ENCODE data around the gene PRR35.

The PRR35 gene

DNA sequence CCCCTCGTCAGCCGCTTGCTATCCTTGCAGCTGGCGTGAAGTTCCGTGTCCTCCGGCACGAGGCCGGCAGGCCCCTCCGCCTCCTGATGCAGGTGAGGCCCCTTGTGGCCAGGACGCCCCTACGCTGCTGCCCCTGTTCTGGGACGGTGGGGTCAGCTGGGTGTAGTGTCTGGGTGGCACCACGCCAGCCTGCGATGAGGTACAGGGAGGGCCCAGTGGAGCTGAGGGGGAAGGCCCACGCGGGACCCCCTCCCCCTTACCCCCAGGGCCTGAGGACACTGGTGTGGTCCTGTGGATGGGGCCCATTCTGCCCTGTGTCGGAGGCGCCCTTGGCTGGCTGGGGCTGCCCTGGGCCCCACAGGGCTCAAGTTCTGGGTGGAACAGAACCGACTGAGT, 22.0 kb downstream of the PRR35 start:
- no peak for DNase-seq

DNA sequence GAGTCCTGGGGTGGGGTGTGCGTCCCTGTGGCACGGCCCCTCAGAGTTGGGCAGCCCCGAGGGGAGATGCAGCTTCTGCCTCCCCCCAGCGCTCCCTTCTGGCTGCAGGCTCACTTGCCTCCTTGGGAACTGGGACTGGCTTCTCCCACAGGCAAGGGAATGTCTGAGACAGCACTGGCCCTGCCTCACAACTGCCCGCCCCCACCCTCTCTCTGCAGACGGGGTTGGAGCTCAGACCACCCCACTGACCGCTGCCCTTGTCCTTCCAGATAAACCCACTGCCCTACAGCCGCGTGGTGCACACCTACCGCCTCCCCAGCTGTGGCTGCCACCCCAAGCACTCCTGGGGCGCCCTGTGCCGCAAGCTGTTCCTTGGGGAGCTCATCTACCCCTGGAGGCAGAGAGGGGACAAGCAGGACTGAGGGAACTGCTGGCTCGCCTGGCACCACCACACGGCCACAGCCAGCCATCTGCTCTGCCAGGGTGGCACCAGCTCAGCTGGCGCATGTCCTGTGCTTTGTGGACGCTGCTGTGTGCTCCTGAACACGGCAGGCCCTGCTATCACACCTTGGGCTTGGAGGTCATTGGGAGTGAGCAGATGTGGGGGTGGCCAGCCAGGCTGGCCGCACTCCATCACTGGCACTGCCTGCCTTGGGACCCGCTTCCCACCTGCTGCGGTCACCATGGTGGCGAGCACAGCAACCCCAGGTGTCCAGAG, 22.6 kb downstream of the PRR35 start:
- DNase-seq: no peak

DNA sequence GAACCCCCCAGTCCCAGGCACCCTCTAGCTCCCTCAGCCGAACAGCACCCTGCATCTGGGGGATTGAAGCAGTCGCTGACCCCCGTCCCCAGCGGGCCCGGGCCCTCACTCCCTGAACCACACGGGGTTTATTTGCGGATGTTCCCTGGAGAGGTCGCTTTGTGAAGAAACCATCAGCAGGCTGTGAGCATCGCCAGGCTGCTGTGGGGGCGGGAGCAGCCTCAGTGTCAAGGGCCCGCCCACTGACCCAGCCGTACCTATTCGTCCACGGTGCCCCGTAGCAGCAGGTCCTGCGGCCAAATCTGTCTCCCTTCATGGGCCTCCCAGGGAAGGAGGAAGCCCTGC, 23.2 kb downstream of the PRR35 start:
- DNase-seq: no peak

GRCh38 chr16:583815-584591, 23.8 kb downstream of the PRR35 start:
- DNase-seq: no peak

GRCh38 chr16:585351-585750, 25.2 kb downstream of the PRR35 start:
- no peak for DNase-seq

DNA sequence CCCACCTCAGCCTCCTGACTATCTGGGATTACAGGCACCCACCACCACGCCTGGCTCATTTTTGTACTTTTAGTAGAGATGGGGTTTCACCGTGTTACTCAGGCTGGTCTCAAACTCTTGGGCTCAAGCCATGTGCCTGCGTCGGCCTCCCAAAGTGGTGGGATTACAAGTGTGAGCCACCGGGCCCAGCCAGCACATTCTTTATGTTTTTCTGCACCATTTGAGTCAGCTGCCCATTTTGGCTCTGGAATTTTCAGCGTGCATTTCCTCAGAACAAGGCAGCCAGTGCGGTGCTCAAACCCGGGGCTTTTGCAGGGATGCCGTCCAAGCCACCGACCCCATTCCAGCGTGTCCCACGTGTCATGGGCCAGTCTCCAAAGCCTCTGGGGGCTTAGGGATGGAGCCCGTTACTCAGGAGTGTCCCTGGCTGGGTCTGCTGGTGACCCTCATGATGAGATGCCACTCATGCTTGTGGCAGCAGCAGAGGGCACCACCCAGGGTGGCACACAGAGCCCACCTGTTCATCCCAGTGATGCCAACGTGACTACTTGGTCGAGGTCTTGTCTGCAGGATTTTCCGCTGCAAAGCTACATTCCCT, 26.0 kb downstream of the PRR35 start:
- DNase-seq: no peak

DNA sequence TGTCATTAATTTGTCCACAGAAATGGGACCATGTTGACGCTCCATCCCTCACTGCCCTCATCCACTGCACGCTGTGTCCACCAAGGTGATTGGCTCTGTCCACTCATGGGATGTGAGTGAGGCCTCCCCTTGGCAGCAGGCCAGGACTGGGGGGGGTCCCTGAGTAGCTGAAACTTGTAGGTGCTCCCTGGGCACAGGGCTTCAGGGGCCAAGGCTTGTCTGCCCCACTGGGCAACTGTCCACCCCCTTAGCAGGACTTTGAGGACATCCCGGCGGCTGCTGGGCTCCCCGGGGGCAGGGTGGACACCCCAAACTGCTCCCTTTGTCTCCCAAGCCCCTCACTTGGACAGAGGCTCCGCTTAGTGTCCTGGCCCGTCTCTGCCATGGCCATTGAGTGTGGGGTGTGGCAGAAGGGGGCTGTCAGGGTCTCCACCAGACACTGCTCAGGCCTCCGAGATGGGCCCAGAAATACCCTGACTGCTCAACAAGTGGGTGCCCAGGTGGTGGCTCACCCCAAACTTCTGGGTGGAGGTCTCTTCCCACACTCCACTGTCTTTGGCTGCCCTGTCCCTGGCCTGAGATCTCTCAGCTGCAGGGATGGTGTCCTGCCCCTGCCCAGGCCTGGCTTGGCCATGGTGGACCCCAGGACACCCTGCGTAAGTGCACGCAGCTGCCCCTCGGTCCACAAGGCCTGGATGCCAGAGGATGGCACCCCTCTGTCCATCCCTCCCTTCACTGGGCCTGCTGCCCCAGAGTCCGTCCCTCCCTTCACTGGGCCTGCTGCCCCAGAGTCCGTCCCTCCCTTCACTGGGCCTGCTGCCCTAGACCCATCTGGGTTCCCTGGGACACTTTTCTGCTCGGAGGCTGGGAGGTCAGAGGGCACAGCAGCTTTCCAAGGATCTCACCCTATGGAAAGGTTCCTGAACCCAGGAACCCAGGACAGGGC, 26.7 kb downstream of the PRR35 start:
- no peak for DNase-seq

DNA sequence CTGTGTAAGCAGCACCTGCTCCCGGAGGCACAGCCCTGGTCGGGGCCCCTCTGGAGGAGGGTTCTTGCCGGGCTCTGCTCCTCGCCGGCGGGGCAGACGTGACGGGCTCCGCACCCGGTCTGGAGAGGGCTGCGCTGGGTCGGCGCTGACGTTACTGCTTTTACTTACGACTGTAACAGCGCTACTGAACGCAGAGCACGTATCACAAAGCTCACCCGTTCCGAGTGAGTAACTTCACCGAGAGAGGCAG, 28.4 kb downstream of the PRR35 start:
- DNase-seq: no peak

DNA sequence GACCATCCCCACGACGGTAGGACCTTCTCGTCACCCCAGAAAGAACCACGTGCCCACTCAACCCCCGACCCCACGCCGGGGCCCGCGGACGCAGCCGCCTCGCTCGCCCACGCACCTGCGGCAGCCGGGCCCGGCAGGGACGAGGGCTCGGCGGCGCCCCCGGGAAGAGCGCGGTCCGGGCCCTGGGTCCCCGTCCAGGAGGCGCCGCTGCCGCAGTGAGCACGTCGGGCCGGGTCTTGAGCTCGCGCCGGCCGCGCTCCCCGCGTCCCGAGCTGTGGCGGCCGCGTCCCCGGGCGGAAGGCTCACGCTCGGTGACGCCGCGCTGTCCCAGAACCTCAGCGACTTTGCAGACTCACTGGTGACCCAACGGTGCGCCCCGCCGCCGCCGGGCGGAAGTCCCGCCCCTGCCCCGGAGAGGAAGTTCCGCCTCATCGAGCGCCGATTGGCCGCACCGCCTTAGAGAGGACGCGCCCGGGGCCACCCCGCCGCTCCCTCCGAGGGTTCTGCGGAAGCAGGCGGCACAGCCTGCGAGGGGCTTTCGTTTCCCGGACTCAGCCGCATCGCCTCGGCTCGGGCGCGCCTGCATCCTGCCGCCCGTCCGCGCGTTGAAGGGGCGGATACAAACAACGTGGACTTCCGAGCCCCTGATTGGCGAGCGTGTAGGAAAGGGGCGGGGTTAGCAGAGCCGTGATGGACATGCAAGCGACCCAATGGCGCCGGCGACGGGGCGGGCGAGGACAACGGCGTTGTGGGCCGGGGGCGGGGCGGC, 28.9 kb downstream of the PRR35 start:
- peak; percentile 98 for DNase-seq

DNA sequence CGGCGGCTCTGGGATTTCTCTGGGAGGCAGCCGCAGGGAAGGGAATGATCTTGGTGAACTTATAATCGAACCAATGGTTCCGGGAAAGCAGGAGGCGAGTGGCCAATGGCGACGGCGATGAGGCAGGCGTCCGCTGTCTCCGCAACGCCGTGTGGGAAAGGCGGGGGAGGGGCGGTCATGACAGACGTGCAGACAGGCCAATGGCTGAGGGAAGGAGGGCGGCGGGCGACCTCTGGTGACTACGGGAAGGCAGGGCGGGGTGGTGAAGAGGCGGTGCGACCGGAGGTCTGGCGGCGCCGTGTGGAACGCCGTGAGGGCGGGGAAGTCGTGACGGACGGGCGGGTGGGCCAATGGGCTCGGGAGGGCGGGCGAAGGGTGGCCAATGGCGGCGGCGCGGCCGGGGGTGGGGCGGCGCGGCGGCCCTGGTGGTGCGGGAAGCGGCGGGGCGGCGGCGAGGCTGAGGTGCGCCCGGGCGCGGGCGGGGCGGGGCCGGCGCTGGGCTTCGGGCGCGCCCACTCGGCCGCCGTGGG, 29.5 kb downstream of the PRR35 start, which contains the start of gene RAB40C:
Gene RAB40C, plus strand, starts transcription at position 409 of the 530 bp plus-strand sequence. CDS start 226 bp downstream, outside the sequence.
- peak; percentile 98 for DNase-seq

GRCh38 chr16:590188-590814, 30.1 kb downstream of the PRR35 start:
- no peak for DNase-seq

- DNase-seq: no peak
Observed at GRCh38 chr16:590815-591200, 30.6 kb downstream of the PRR35 start.

- no peak for DNase-seq
Observed at GRCh38 chr16:591231-591630, 31.0 kb downstream of the PRR35 start.

DNA sequence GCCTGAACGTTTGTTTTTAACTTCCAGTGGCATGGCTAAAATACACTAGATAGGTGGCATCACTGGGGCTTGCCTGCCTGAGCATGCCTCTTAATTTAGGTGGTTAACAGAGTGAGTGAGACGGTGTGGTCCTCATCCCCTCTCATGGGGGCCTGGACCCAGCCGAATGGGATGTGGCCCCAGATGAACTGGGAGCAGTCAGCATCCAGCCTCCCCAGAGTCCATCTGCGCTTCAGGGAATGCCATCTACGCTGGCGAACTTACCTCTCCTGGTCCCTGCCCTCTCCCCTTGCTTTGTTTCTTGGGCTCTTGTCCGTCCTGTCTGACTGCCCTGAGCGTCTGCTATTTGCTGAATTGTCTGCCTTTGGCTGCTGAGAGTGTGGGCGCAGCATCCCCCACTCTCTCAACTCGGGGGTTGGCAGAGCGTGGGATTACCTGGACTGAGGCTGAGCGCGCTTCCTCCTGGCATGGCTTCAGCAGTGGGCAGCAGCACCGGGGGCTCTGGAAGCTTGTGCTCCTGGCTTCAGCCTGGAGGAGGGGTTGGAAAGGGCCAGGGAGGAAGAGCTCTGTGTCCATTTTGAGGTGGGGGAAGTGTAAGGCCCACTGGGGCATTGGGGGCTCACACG, 31.8 kb downstream of the PRR35 start:
- no peak for DNase-seq

DNA sequence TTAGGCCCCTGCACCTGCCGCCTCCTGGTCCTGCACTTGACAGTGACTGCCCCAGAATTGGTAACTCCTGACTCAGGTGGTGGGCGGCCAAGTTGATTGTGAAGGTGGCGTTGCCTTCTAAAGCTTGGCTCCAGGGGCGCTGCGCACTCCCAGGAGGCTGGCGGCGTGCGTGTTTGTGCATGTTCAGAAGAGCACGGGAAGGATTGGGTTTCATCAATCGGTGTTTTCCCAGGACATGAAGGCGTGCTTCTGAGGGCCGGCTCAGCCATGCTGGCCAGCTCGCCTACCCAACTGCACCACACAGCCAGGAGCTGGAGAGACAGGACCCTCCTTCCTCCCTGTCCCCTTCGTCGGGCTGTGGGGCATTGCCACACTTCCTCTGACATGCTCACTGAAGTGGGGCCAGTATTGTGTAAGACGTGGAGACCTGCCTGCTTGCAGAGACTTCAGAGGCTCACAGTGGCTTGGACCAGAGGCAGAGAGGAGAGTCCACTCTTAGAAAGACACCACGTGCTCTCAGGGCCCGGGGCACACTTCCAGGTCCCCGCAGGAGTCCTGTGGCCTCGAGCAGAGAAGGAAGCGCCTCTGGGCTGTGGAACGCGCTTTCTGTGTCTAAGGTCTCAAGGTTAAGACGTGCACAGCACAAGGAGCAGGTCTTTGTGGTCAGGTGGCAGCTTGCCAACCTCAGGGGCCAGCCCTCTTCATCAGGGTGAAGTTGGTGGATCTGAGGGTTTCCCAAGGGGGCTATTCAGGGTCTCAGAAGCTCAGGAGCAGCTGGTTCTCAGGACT, 32.5 kb downstream of the PRR35 start:
- DNase-seq: no peak

DNA sequence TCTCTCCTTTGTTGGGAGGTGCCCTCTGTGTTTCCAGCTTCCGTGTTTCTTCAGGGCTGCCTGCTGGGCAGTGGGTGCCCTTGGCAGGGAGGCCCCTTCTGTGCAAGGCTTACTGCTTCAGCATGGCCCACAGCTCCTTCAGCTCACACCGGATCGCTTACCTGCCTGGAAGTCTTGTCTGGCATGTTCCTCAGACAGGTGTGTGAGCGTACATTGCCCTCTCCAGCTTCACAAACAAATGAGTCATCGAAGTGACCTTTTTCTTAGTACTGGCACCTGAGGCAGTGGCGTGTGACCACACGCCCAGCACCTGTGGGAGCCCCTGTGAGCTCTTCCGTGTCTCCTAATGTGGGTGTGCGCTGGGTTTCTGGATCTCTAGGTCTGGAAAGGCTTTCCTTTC, 33.2 kb downstream of the PRR35 start:
- no peak for DNase-seq

DNA sequence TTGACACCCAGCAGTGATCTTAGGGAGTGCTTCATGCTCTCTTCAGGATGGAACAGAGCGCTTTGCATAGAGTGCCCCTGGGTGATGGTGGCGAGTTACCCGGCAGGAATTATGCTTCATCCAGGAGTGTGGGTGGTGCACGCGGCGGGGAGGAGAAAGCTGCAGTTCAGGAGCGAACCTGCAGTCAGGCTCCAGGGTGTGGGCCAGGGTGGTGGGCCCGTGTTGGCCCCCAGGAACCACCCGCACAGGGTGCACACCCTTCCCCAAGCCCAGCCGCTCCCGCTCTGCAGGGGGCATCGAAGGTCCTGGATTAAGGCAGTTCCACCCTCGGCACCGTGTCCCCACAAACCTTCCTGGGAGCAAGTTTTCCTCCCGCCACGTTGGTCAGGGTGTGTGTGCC, 33.6 kb downstream of the PRR35 start:
- no peak for DNase-seq

DNA sequence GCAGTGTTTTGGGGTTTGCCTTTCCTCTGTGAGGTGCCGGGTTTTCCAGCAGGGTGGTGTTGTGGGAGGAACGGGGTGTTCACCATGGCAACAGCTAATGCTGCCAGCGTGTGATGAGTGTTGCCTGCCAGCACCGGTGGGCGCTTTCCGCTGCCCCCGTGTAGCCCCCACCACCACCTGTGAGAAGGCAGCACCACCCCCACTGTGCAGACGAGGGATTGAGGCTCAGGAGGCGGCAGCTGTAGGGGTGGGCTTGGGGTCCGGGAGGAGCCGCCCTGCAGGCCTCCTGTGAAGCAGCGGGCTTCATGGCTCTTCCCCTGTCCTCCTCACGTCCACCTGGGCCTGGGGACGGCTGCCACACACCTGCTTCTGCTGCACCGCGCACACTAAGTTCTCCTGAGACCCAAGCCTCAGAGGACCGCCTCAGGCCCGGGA, 34.9 kb downstream of the PRR35 start:
- DNase-seq: no peak

DNA sequence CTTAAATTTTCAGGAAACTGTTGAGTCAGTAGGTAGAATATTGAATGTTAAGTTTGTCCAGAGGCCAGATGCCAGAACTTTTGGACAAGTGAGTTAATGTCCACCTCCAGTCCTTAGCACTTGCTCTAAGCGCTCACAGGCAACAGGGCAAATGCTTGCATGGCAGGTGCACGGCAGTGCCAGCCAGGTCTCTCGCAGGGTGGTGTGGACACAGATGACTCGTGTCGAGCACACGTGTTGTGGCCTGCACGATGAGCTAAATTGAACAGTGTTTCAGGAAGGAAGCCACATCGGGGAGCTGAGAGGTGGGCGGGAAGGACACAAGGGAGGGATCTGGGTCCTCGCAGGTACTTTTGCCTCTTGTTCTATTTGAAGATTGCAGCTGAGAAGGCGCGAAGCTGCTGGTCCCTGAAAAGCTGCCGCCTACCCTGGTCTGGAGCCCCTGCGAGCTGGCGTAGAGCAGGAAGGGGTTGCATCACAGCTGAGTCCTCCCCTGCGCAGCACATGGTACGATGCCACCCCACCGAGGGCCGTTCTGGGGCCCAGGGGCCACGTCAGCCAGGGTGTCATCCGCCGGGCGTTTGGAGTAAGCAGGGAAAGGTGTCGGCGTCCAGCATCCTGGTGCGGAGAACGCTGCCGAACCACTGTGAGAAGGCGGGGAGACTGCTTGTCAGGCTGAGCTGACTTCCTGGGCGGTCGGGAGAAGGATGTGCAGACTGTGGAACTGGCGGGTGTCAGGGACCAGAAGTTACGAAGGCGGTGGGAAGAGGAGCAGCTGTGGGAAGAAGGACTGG, 35.9 kb downstream of the PRR35 start:
- DNase-seq: no peak

GRCh38 chr16:596736-597060, 36.5 kb downstream of the PRR35 start:
- DNase-seq: no peak
